ENCODE results near the gene TMEM125. TPM values are rescaled to one million over a fixed set of nuclear protein-coding genes. Genes with fewer than 3 reads are reported as not detected.

The TMEM125 gene
- total RNA-seq, 1 donor from 2014 or later = 0.73 TPM

- Histone ChIP-seq H3K4me2 (no peak overlapping the region), H2AFZ (replicated peaks) (no peak overlapping the region), H3K27ac (no peak overlapping the region), H4K20me1 (ENCODE audit: low read depth) (no peaks in the 10 kb centered on the region), H3F3A (ENCODE audit: low read depth) (no peaks in the 10 kb centered on the region), H3K27me3 (no peaks in the 10 kb centered on the region), H3K4me1 (peaks cover 4% of the 10 kb centered on the region), H3K9me3 (ENCODE audit: low read depth) (no peaks in the 10 kb centered on the region), H3K4me3 (no peak overlapping the region), H3K9ac (no peak overlapping the region), H3K79me2 (ENCODE audit: low read depth) (no peaks in the 10 kb centered on the region), H3K36me3 (no peaks in the 10 kb centered on the region)
- no peaks in the 10 kb centered on the region for H3K36me3 Mint-ChIP-seq
- peaks cover 5% of the 10 kb centered on the region for H3K4me1 Mint-ChIP-seq
- no peaks in the 10 kb centered on the region for H3K9me3 Mint-ChIP-seq
- no peak overlapping the region for H3K4me3 Mint-ChIP-seq
- peaks cover 5% of the 10 kb centered on the region for H3K27me3 Mint-ChIP-seq (ENCODE audit: insufficient read depth, low read depth)
- no peak for DNase-seq (ENCODE audit: low spot score)
- TF ChIP-seq EZH2phosphoT487 (IDR thresholded peaks at IDR 0.05) (no peak), EZH2 (IDR thresholded peaks at IDR 0.05) (no peak), CTCF (IDR thresholded peaks at IDR 0.05) (no peak)
- no peak overlapping the region for H3K27ac Mint-ChIP-seq
Observed at GRCh38 chr1:43308635-43309404, 39.0 kb downstream of the TMEM125 start.

GRCh38 chr1:43309405-43310025, 39.7 kb downstream of the TMEM125 start:
- H3K27ac ChIP-seq = no peak overlapping the region
- no peak overlapping the region for H3K4me3 ChIP-seq
- no peaks in the 10 kb centered on the region for H3K79me2 ChIP-seq (ENCODE audit: low read depth)
- H3K36me3 ChIP-seq = no peaks in the 10 kb centered on the region
- H3K9me3 ChIP-seq (ENCODE audit: low read depth) = no peaks in the 10 kb centered on the region
- H3K4me2 ChIP-seq = no peak overlapping the region
- peaks cover under 1% of the 10 kb centered on the region for H3K4me1 ChIP-seq
- Mint-ChIP-seq H3K27ac (no peak overlapping the region), H3K4me3 (no peak overlapping the region), H3K27me3 (ENCODE audit: insufficient read depth, low read depth) (peaks cover 5% of the 10 kb centered on the region), H3K36me3 (no peaks in the 10 kb centered on the region), H3K4me1 (no peaks in the 10 kb centered on the region), H3K9me3 (no peaks in the 10 kb centered on the region)
- H3K9ac ChIP-seq = no peak overlapping the region
- no peaks in the 10 kb centered on the region for H3K27me3 ChIP-seq
- H2AFZ ChIP-seq (replicated peaks) = no peak overlapping the region
- no peaks in the 10 kb centered on the region for H3F3A ChIP-seq (ENCODE audit: low read depth)
- H4K20me1 ChIP-seq (ENCODE audit: low read depth) = no peaks in the 10 kb centered on the region
- TF ChIP-seq EZH2phosphoT487 (IDR thresholded peaks at IDR 0.05) (no peak), CTCF (IDR thresholded peaks at IDR 0.05) (no peak), EZH2 (IDR thresholded peaks at IDR 0.05) (no peak)
- no peak for DNase-seq (ENCODE audit: low spot score)

GRCh38 chr1:43311521-43311920, 41.7 kb downstream of the TMEM125 start:
- no peak overlapping the region for H3K27ac Mint-ChIP-seq
- H3K4me3 ChIP-seq = no peak overlapping the region
- H4K20me1 ChIP-seq (ENCODE audit: low read depth) = no peaks in the 10 kb centered on the region
- no peaks in the 10 kb centered on the region for H3F3A ChIP-seq (ENCODE audit: low read depth)
- H3K36me3 ChIP-seq = no peaks in the 10 kb centered on the region
- H3K9me3 Mint-ChIP-seq = no peaks in the 10 kb centered on the region
- no peaks in the 10 kb centered on the region for H3K9me3 ChIP-seq (ENCODE audit: low read depth)
- no peaks in the 10 kb centered on the region for H3K27me3 ChIP-seq
- DNase-seq (ENCODE audit: low spot score) = no peak
- H3K4me3 Mint-ChIP-seq = no peak overlapping the region
- H3K4me1 ChIP-seq = no peaks in the 10 kb centered on the region
- no peak overlapping the region for H3K27ac ChIP-seq
- no peak for TF ChIP-seq EZH2 (IDR thresholded peaks at IDR 0.05)
- TF ChIP-seq EZH2phosphoT487 (IDR thresholded peaks at IDR 0.05) = no peak
- no peak for TF ChIP-seq CTCF (IDR thresholded peaks at IDR 0.05)
- H2AFZ ChIP-seq (replicated peaks) = no peak overlapping the region
- H3K4me1 Mint-ChIP-seq = no peaks in the 10 kb centered on the region
- no peaks in the 10 kb centered on the region for H3K36me3 Mint-ChIP-seq
- no peaks in the 10 kb centered on the region for H3K79me2 ChIP-seq (ENCODE audit: low read depth)
- H3K27me3 Mint-ChIP-seq (ENCODE audit: insufficient read depth, low read depth) = no peaks in the 10 kb centered on the region
- H3K4me2 ChIP-seq = no peak overlapping the region
- H3K9ac ChIP-seq = no peak overlapping the region
